GM18858 (cell line): ENCODE results near the gene MAP4K5.

Experiments used
- ATAC-seq: cut with Tn5 transposase; IDR thresholded peaks from one replicate; pipeline ENCODE4 v1.9.1; 2021; ENCODE audit not compliant: unreplicated experiment

MAP4K5 gene

GRCh38 chr14:50373959-50374358 lies 158.4 kb downstream of the MAP4K5 start:
- no peak for ATAC-seq

DNA sequence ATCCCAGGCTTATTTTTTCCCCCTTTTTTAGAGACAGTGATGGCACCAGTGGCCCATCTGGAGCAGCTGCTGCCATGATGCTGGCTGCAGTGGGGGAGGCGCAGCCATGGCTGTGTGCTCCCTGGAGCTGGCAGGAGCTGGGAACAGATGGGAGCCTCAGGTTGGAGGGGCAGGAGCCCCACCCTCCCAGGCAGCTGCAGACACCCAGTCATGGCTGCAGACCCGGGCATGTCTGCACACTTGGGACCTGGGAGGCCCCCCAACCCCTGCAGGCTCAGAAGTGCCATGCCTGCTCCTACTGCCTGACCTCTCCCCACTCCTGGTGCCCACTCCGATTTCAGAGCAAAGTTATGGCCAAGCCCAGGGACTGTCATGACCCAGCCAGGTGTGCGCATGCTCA lies 160.8 kb downstream of the MAP4K5 start:
- no peak for ATAC-seq
